ENCODE measurements around the gene TUBB4A.
A peak's percentile ranks its signal among the peaks of the same experiment; 100 is the strongest.

The TUBB4A gene

DNA sequence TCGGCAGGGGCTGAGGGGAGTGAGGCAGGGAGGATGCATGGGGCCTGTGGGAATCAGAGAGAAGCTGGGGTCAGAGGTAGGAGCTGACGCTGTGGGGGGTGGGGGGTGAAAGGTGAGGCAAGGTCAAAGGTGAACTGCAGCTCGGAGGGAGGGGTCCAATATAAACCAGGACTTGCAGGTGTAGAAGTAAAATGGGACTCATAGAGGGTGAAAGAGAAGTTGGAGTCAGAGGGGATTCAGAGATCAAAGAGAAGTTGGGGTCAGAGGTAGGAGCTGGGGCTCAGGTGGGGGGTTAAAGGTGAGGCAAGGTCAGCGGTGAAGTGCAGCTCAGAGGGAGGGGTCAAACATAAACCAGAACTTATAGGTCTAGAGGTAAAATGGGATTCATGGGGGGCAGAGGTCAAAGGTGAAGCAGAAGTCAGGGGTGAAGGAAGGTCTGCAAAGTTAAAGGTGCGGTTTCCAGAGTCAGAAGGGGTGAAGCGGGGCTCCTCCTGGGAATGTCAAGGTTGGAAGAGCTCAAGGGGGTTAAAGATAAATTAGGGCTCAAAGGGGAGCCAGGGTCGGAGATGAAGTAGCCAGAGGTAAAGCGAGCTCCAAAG lies 7.6 kb downstream of the TUBB4A start:
- no peak for DNase-seq (ENCODE audit: low spot score)

DNA sequence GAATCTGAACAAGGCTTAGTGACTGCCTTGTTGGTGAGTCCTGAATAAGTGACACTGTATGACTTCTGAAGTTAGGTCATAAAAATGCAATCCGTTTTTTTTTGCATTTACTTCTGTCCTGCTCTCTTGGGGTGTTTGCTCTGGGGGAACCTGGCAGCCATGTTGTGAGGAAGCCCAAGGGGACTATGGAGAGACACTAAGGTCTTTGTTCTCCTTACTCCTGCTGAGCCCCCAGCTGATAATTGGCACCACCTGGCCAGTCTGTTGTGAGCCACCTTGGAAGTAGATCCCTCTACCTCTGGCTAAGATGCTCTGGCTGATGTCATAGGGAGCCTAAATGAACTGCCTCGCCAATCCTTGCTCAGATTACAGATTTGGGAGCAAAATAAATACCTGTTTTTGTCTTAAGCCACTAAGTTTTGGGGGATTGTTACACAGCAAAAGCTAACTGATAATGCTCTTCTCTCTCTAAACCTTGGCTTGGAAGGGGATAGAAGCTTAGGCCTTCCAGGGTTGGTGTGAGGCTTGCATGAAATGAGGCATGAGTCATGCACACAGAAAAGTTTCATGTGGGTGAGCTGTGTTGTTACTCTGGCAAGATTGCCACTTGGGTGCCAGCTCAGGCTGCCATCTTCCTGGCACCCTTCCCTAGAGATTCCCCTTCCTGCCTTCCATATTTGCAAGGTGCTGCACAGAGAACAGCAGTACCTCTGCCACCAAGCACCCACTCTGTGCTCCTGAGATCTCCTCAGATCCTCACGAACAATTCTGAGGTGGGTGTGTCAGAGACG lies 10.1 kb downstream of the TUBB4A start:
- no peak for DNase-seq (ENCODE audit: low spot score)

DNA sequence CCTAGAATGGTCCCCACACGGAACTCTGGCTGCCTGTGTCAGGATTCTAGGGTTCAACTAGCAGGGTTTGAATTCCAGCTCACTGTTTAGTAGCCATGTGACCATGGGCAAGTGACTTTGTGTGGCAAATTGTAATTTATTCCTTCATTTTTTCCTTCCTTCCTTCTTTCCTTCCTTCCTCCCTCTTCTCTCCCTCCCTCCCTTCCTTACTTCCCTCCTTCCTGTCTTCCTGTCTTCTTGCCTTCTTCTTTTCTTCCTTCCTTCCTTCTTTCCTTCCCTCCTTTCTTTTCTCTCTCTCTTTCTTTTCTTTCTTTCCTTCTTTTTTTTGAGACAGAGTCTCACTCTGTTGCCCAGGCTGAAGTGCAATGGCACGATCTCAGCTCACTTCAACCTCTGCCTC lies 12.0 kb downstream of the TUBB4A start:
- no peak for DNase-seq (ENCODE audit: low spot score)

DNA sequence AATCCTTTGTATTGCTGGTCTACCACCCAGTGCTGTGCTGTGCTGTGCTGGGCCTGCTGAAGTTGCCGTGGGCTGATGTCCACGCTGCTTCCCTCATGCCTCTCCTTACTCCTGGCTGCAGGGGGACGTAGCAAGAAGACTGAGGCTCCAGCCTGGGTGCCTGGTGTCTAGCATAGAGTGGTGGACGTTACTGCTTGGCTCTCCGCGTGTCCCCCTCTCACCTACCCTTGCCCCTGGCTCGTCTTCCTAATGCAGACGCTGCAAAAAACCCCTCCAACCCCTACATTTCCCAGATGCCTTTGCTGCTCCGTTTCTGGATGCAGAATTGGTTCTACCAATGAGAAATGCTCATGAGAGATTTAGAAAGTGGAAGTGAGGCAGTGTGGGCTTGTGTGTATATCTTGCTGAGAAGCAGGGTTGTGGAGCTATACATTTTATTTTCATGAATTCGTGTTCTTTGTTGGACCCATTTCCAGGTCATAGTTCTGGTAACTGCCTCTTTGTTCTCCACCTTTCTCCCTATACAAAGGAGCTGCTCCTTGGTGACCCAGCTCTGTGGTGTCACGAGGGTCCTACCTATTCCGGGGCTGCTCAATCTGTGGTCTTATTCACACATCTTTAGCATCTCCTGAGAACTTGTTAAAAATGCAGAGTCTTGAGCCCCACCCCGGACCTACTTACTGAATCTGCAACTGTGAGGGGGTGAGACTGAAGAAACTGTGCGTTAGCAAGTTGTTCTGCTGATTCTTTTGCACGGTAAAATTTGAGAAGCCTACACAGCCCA lies 12.6 kb downstream of the TUBB4A start:
- DNase-seq (ENCODE audit: low spot score): no peak

DNA sequence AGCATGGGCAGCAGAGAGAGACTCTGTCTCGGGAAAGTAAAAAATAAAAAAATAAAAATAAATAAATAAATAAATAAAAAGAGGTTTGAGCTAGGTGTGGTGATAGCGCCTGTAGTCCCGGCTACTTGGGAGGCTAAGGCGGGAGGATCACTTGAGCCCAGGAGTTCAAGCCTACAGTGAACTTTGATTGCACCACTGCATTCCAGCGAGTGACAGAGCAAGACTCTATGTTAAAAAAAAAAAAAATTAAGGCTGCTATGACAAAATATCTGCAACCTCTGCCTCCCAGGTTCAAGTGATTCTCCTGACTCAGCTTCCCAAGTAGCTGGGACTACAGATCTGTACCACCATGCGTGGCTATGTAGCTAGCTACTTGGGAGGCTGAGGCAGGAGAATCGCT lies 17.3 kb downstream of the TUBB4A start:
- DNase-seq (ENCODE audit: low spot score): no peak

DNA sequence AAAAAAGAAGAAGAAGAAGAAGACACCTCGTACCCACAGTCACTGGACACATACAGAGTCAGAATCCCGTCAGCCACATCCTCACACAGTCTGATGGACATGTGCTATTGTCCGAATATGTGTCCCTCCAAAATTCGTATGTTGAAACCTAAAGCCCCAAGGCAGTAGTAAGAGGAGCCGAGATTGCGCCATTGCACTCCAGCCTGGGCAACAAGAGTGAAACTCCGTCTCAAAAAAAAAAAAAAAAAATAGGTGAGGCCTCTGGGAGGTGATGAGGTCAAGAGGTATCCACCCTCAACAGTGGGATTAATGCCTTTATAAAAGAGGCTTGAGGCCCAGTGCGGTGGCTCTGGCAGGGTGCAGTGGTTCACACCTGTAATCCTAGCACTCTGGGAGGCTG lies 17.9 kb downstream of the TUBB4A start:
- DNase-seq (ENCODE audit: low spot score): no peak

DNA sequence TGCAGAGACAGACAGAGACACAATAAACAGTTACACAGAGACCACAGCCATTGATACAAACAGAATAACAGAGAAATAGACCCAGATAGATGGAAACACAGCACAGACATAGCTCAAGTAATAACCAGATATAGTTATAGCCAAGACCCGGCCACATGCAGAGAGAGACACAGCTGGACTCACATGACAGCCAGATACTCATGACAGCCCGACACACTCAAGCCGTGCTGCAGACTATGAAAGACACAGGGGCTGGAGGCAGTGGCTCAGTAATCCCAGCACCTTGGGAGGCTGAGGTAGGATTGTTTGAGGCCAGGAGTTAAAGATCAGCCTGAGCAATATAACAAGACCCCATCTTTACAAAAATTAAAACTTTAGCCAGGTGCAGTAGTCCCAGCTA lies 18.9 kb downstream of the TUBB4A start:
- no peak for DNase-seq (ENCODE audit: low spot score)

DNA sequence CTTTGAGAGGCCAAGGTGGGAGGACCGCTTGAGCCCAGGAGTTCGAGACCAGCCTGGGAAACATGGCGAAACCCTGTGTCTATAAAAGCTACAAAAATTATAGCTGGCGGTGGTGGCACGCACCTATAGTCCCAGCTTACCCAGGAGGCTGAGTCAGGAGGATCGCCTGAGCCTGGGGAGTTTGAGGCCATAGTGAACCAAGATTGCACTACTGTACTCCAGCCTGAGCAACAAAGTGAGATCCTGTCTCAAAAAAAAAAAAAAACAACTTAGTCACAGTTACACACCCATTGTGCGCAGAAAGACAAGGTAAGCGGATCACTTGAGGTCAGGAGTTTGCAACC lies 19.8 kb downstream of the TUBB4A start:
- DNase-seq (ENCODE audit: low spot score): no peak

DNA sequence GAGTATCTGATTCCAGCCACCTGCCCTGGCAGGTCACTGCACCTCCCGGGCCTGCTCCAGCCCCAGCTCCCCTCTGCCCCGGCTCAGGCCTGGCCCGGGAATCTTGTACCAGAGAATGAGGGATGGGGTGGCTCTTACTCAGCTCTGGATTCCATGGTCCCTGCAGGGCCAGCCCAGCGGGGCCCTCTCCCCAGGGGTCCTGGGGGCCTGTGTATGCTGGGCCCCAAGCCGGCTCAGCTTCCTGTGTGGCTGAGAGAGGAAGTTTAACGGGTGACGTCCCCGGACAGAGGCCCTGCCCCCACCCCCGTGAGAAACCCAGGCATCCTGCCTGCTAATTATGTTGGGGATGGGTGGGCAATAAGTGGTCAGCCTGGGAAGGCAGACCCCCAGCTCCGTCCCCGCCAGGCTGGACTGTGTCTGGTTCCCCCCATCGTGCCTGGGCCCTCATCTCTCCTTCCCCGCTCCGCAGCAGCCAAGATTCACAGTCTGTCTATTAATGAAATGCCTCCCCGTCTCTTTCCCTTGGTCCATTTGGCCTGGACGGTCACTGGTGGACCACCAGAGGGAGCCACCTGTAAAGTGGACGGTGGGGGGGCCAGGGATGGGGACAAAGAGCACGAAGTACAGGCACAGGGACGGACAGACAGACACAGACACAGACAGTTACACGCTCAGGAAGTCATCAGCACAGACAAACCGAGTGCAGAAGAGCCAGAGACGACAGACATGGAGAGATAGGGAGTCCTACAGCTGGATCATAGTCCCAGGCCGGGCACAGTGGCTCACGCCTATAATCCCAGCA lies 20.4 kb downstream of the TUBB4A start, which contains the start of gene DENND1C:
DENND1C (minus strand) TSS at position 247 of the 802 bp plus-strand sequence; CDS start at position 155, 92 bp downstream.
- DNase-seq (ENCODE audit: low spot score): peak; percentile 62

DNA sequence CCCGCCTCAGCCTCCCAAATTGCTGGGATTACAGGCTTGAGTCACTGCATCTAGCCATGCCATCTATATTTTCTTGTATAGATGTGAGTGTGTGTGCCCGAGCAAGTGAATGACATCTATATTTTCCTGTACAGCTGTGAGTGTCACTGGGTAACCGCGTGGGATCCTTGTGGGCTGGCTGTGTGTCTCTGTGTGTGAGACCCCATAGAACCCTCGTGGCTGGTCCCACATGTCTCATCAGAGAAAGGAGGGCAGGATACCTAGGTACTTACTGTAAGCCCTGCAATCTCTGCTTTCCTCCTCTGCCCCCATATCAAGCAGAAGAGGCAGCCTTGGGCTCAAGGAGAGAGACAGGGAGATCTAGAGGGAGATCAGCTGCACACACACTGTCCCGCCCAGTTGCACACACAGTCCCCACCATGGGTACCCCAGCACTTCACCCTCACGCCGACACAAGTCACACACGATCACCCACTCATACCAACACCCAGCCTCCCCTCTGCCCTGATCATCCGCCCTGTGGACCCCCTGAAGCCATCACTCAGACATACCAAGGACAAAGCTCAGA lies 21.2 kb downstream of the TUBB4A start:
- DNase-seq (ENCODE audit: low spot score): no peak

DNA sequence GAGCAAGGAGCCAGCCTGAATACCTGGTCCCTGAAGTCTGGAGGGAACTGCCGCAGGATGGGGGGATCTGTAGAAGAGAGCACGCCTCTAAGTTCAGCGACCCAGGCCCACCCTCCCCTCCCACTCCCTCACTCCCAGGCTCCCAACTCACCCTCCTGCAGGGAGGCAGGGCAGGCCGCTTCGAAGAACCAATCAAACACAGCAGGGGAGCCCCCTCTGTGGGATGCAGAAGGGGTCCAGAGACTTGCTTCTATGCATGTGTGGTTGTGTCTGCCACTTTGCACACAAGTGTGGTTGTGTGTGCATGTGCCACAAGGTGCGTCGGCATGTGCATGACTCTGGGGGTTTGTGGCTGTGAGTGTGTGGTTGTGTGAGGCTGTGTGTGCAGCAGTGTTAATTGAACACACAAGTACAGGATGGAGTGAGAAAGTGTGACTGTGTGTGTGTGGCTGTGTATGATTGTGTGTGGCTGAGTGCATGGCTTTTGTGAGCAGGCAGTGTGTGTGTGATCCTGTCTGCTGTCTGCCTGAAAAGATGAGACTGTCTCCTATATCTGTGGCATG lies 22.2 kb downstream of the TUBB4A start:
- no peak for DNase-seq (ENCODE audit: low spot score)

DNA sequence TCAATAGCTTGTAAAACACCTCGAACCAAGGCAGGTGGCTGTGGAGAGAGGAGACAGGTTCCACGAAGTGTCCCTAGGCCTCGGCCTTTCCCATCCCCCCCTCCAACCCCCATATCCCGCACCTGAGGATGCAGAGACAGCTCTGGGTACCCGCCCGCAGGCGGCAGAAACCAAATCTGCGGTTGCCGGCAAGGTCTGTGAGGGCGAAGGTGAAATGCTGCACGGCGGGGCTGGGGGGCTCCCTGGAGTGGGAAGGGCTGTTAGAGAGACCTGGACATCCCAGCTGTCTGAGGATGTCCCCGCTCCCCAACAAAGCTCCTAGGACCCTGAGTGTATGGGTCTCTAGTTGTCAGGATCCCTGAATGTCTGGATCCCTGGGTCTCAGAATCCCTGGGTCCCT lies 23.3 kb downstream of the TUBB4A start:
- DNase-seq (ENCODE audit: low spot score): no peak

DNA sequence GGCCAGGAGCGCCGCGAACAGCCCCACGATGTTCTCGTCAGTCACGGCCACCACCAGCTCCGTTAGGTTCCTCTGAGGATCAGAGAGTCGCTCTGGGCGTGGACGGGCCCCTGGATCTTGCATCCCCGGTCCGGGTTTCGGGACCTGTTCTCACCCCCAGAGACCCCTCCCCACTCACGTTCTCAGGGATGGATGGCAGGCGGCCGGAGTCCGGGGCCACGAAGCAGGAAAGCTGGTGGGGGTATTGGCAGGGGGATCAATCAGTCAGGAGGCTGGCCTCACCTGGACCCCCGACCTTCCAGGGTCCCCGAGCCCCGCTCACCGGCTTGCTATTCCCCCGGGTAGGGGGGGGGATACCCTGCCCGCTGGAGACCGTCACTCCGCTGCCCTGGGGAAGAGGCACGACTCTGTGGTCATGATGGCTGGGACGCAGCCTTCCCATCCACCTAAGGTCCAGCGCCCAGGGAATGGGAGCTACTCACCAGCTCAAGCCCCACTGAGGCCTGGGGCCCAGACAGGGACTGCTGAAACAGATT lies 25.1 kb downstream of the TUBB4A start:
- no peak for DNase-seq (ENCODE audit: low spot score)

DNA sequence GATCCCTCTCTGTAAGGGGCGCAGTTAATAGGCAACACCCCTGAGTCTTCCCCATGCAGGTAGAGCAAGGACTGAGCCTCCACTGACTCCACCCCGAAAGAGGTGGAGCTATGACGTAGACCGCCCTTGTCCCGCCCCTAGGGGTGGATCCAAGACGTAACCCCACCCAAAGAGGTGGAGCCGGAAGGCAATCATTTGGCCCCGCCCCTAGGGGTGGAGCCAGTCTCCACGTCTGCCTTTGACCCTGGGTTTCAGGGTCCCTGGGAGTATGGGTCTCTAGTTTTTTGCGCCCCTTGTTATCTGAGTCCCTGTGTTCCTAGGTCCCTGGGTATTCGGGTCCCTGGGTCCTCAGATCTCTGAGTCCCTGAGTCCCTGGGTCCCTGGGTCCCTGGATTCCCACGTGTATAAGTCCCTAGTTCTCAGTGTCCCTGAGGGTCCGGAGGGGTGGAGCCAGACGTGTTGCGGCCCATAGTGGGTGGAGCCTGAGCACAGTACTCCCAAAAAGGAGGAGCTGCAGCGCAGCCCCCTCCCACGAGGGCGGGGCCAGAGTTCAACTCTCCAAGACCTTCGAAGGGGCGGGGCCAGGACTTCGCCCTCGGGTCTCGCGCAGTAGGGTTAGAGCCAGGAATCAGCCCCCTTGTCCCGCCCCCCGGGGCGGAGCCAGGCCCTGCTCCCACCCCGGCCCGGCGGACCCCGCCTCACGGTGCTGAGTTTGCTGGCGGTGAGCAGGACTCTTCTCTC lies 25.8 kb downstream of the TUBB4A start:
- DNase-seq (ENCODE audit: low spot score): peak; percentile 97

DNA sequence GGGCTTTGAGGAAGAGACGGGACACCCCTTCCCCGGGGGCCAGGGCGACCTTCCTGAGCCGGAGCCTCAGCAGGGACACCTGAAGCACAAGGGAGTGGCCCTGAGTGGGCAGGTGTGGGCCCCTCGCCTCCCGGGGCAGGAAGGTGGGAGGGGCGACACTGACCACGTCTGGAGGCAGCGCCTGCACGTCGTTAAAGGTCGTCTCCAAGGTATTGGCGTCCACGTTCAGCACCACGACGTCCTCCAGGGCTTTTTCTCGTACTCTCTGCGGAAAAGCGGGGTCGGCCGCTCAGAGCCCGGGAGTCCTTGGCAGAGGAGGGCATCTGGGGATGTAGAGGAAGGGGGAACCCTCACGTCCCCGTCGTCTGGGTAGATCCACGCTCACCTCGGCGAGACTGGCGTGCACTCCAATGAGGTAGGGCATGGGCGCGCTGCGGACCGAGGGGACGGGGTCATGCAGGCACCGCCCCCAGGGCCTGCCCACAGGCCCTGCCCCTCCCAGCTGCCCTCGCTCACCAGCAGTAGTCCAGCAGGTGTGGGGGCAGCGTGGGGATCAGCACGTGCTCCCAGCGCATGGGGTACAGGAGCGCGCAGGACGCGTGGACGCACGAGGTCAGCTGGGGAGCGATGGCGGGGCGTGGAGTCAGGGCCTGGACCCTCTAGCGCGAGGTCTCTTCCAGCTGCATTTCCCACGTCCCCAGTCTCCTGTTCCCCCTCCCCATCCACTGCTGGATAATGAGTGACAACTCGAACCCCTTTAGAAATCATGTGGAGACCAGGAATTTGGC lies 26.6 kb downstream of the TUBB4A start:
- DNase-seq (ENCODE audit: low spot score): peak; percentile 72

DNA sequence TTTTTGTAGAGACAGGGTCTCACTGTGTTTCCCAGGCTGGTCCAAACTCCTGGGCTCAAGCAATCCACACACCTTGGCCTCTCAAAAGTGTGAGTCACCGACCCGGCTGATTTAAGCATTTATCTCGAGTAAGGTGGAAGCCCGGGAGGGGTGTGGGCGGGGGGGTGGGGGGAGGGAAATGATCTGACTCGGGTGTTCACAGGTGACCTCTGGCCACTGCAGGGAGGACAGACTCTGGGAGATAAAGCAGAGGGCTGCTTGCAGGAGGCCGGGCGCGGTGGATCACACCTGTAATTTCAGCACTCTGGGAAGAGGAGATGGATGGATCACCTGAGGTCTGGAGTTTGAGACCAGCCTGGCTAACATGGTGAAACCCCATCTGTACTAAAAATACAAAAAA lies 28.5 kb downstream of the TUBB4A start:
- DNase-seq (ENCODE audit: low spot score): no peak

DNA sequence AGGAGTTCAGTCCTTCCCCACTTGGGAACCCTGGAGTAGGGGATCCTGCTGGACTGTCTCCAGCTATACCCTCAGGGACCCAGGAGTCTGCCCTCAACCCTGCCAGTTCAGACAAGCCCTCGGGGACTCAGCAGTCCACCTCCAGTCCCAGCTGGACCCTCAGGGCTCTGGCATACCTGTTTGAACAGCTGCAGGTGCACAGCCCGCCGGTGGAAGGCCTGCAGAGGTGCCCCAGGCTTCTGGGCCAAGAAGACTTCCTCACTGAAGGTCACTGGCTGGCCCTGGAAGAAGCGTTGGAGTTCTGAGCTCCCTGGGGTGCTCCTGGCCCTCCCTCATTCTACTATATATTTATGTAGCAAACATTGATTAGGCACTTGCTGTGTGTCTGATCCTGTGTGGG lies 29.4 kb downstream of the TUBB4A start:
- DNase-seq (ENCODE audit: low spot score): no peak

DNA sequence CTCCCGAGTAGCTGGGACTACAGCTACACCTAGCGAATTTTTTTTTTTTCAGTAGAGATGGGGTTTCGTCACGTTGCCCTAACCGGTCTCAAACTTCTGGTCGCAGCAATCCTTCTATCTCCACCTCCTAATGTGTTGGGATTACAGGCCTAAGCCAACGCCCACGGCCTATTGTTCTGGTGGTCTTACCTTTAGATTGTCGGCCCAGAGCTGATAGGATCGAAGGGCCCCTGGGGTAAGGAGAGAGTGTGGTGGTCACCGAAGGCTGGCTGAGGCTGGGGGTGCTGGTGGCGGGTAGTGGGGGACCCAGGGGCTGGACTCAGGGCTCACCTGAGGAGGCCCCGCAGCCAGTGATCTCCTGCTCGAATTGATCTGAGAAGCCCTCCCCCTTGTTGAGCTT lies 31.0 kb downstream of the TUBB4A start:
- no peak for DNase-seq (ENCODE audit: low spot score)

DNA sequence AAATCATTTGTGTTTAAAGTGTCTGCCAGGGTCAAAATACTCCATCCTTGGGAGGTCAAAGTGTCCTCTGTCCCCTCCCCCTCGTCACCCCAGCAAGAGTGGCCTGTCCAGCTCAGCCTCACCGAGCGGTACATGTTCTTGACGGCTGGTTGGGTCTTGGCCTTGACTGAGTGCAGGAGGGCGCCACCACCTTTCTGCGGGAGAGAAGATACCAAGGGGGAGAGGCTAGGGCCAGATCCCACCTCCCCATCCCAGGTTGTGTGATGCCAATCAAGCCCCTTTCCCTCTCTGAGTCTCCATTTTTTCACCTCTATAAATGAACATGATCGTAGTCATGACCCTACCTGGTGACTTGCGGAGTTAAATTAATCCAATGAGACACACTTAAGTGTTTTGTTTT lies 31.9 kb downstream of the TUBB4A start:
- DNase-seq (ENCODE audit: low spot score): no peak

DNA sequence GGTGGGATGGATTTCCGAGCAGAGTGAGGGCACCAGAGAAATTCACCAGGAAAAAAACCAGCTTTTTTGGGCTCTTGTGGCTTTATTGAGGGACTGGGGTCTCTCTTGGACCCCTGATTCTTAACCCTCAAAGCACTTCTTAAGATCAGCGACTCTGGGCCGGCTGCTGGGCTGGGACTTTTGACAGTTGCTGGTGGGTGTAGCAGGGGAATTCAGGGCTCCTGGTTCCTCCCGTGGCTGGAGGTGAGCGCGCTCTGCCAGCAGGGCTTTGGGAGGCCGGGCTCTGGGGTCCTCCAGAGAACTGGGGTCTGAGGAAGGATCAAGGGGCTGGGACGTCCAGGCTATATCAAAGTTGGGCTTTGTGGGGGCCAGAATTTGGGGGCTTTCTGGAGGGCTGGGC lies 34.7 kb downstream of the TUBB4A start:
- DNase-seq (ENCODE audit: low spot score): no peak
